DMS53 treated with DMSO at 0.1 percent for 48 hours (cell line): ENCODE results near the gene DOK6.
A peak's percentile ranks its signal among the peaks of the same experiment; 100 is the strongest.

ENCODE experiments used
- DNase-seq: peaks from one replicate; lab custom pipeline; 2025; ENCODE audit not compliant: unreplicated experiment; lab: John Stamatoyannopoulos, UW

The DOK6 gene

DNA sequence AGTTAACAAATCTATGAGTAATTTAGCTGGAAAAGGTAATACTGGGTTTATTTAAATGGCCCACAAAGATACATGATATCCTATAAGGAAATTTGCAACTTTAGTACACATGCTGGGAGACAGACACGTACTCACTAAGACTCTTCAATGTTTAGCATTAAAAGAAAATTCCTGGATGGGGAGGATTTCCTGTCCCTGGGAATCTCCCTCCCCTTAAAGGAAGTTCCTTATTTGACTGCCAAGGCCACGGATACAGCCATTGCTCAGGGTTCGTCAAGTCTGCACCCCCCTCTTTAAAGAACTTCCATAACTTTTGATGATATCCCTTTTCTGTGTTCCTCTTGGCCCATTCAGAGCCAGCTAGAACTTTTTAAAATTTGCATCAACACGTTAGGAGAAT is 279.4 kb downstream of the DOK6 start:
- no peak for DNase-seq

DNA sequence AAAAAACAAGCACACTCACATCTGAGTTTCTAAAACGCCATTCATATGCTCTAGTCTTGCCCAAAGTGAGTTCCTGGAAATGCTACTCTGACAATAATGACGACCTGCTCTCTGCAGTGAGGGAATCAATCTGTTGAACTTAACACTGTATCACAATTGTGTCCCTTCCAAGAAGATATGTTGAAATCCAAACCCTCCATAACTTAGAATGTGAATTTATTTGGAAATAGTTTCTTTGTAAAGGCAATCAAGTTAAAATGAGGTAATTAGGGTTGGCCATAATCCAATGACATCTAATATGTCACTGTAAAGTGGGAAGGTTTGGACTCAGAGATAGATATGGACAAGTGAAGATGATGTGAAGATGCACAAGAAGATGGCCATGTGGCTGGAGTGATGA is 282.5 kb downstream of the DOK6 start:
- DNase-seq: no peak

DNA sequence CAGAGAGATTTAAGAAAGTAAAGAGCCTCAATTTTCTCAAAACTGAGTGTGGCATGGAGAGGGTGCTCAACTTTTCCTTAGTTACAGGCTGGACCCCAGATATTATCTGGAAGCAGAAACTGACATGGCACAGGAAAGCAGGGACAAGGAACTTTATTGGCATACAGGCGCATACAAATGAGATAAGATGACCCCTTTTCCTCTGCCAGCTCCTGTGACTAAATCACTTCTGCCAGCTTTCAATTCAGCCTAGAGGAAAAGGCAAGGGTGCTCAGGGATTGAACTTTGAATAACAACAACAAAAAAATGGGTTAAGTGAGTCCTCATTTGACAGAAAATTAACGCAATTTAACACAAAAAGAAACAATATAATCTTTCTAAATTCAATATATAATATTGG is 284.1 kb downstream of the DOK6 start:
- DNase-seq: no peak

- no peak for DNase-seq
These were observed 286.2 kb downstream of the DOK6 start for GRCh38 chr18:69686861-69687260.

DNA sequence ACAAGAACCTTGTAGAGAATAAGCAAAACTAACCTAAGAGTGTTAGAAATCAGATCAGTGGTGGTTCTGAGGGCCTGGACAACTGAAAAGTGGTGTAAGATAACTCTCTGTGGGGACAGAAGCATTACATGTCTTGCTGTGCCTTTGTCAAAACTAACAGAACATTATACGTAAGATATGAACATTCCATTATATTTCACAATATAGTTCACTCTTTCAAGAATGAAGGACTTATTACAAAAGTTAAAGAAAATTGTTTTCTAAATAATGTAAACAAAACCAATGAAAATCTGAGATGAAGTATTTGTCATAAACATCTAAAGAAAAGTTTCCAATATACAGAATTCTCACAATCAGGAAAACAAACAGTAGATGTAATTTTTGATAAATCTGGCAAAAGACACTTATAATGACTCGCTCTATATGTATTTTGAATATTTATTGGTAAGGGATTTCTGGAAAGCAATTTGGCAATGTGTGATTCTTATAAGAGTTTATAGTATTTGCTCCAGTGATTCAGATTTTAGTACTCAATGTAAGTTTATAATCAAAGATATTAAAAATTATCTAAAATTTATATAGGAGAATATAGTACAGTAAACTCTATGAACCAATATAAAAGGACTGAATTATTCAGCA is 288.6 kb downstream of the DOK6 start:
- DNase-seq: no peak

DNA sequence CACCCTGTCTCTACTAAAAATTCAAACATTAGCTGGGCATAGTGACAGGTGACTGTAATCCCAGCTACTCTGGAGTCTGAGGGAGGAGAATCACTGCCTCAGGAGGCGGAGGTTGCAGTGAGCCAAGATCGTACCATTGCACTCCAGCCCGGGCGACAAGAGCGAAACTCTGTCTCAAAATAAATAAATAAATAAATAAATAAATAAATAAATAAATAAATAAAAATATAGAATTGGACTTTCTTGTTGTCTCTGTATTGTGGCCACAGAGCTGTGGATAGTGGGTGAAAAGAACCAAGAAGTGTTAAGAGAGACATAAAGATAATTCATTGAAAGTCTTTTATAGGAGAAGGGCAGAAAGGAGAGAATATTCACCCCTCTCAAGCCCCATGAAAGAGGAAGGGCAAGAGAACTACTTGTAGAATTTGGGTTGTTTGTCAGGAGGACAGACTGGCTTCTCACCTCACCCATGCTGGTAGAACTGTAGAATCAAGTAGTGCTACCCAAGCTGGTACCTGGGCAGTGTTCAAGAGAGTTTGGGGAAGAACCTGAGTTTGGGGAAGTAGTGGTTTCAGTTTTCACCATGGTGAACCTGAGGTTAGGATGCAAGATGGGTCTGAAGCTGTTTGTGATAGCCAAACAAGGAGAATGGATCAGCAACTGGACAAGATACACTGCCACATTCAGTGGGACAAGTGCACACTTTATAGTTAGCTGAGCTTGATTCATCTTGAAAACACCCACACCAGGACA is 290.5 kb downstream of the DOK6 start:
- no peak for DNase-seq

DNA sequence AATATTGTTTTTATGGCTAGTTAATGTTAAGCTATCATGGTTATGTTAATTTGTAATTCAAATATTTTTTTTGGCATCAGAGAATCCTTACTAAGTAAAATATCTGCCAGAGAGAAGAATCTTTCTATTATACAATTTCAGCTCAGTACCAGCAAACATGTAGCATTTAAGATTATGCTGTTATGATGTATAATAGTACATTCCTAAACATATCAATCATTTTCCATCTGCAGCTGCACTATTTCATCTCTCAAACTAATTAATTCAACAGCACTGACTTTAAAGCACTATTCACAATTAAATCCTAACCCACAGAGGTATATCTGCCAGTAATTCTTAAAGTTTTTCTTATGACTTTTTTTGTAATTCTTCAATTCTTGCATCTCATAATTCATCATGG is 296.4 kb downstream of the DOK6 start:
- DNase-seq: no peak

DNA sequence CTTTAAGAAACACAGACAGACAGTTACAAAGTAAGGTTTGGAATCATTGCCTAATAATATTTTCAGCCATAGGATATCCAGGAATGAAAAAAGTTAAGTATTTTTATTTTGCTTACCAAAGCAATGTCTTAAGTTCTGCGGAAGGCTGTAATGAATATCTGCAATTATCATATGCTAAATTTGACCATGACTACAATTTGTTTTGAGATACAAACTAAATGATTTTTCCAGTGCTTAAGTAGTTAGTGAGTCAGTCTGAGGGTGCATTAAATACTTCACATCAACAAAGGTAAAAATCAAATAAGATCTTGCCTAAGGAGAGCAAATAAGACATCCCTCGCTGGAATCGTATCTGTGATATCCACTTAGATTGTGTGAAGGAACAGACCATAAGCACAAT is 297.0 kb downstream of the DOK6 start:
- DNase-seq: no peak

DNA sequence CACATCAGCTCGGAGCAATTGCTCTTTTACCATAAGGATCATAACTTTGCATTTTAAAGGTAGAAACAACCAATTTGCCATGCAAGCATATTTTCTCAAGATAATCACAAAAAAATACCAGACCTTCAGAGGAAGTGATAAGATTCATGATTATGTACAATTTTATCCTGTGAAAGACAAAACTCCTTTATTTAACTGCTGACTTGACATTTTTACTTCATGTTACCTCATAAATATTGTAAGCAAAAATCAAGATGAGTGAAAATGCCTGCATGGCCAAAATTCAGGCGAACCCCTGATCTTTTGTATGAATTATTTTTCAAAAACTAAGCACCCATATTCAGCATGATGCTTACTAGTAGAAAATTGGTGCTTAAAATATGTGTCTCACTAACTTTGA is 300.6 kb downstream of the DOK6 start:
- no peak for DNase-seq

GRCh38 chr18:69703461-69703860 is 302.8 kb downstream of the DOK6 start:
- DNase-seq: no peak

DNA sequence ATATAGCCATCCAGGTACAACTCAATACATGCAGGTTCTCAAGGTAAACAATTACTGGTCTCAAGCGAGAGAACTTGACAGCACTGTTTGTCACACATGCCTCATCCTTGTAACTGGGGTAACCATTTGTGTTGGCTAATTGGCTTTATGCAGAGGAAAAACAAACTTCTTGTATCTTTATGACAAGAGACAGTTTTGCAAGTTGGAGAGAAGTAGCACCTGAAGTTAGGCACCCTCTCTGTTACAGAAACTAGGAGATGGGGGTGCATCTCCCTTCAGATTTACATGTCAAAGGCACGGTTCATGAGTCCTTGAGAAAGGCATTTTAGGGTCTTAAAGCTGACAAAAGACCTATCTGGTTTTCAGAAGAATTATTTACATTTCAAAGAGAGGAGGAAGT is 305.3 kb downstream of the DOK6 start:
- no peak for DNase-seq

GRCh38 chr18:69708844-69709243 is 308.2 kb downstream of the DOK6 start:
- no peak for DNase-seq

- no peak for DNase-seq
These were observed 314.6 kb downstream of the DOK6 start for GRCh38 chr18:69715191-69715795.

DNA sequence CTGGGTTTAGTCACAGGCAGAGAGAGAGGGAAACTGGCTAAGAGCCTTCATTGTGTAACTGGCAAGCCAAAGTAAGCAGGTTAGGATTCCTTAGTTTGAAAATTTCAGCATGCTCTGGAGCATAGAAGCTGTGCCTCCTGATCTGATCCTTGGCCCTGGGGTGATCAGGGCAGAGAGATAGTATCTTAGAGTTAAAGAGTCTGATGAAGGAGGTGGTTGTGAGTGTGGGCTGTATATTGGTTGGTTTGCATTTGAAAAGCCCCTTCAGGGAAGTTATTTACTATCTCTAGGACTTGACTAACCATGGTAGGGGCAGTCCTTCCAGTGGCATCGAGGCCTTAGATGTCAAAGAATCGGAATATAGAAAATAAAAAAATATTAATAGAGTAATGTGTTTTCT is 316.9 kb downstream of the DOK6 start:
- no peak for DNase-seq

- peak; percentile 62 for DNase-seq
These were observed 318.3 kb downstream of the DOK6 start for GRCh38 chr18:69718912-69719547.

DNA sequence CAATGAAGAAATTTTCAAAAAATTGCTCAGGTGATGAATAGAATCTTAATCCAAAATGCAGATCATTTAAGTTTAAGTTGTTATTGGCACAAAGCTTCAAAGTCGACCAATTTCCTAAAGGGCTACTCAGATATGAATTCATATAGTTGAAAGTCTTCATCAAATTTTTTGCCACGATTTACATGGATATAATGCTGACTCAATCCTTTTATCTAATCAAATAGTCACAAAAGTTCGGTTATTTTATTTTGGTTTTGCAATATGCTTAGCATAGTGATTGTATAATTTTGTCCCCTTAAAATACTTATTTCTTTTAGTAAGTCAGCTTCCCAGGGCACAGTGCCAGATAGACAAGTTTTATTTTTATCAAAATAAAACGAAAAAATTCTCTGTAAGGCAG is 319.7 kb downstream of the DOK6 start:
- DNase-seq: no peak

GRCh38 chr18:69723434-69723833 is 322.7 kb downstream of the DOK6 start:
- no peak for DNase-seq

- DNase-seq: no peak
These were observed 324.3 kb downstream of the DOK6 start for GRCh38 chr18:69725009-69725408.

DNA sequence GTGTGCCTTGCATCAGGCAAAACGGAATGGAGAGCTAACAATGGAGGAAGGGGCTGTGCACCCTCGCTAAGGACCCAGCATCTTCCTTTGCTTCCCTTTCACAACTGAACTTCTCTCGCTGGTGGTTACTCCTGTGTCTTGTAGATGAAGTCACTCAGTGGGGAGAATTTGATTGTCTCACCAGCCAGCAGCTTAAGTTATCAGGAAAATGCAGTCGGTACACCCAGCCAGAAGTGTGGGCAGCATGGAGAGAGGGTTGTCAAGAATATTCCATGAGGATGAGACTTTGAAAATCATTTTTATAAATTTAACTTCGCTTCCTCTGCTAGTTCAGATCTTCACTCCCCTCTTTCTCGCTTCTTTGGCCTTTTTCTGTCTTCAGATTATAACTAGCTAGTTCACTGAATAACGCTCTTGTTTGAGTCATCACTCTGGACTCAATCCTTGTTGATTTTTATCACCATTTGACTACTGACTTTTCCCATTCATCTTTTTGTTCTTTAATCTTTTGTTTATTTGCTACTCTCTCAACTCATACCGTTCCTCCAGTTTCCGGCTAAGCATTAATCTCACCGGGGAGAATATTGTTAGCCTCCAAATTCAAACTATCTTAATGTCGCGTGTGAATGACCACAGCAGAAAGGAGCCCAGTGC is 325.3 kb downstream of the DOK6 start:
- DNase-seq: peak; percentile 59

GRCh38 chr18:69727912-69728572 is 327.4 kb downstream of the DOK6 start:
- no peak for DNase-seq

DNA sequence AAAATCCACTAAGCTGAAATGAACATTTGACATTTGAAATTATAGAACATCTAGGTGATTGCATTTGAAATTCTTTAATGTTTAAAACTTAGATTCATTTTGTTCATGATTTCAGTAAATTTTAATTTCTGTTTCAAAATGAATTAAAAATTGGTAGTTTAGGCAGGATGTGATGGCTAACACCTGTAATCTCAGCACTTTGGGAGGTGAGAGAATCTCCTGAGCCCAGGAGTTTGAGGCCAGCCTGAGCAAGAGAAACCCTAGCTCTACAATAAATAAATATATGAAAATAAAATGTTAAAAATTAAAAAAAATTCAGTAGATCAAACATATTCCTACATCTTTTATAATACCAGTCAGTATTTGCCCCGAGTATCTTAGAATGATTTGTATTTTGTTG is 330.0 kb downstream of the DOK6 start:
- DNase-seq: no peak
